GM19240 (cell line): ENCODE results near the gene TRPM5.

Experiments used
- DNase-seq: peaks from one replicate; pipeline ENCODE4 v3.0.0; 2011; ENCODE audit warnings: low spot score; ENCODE audit not compliant: insufficient read length

TRPM5 gene

DNA sequence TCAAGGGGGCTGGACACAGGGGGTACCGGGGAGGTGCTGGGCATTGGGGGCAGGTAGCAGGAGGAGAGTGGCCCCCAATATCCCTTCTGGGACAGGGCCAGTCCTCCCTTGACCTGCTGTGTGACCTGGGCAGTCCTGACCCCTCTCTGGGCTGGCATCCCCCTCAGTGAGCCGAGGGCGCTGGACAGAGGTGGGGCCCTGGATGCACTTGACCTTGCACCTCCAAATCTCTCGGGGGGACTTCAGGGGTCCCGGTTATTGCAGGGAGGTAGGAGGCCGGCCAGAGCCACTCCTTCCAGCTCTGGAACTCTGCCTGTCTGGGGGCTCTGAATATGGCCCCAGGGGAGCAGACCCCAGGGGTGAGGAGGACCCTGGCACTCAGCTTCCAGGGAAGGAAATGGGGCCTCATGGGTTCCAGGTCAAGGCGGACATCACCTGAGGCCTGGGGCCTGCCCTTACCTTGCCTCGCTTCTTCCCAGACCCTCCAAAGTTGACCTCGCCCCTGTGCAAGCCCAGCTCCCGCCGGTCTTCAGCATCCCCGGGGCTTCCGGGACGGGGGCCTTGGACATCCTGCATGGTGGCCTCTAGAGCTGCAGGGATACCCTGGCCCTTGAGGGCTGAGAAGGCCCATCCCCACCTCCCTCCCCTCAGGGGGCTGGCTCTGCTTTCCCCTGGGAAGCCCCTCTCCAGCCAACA lies 21.7 kb downstream of the TRPM5 start:
- DNase-seq: no peak

DNA sequence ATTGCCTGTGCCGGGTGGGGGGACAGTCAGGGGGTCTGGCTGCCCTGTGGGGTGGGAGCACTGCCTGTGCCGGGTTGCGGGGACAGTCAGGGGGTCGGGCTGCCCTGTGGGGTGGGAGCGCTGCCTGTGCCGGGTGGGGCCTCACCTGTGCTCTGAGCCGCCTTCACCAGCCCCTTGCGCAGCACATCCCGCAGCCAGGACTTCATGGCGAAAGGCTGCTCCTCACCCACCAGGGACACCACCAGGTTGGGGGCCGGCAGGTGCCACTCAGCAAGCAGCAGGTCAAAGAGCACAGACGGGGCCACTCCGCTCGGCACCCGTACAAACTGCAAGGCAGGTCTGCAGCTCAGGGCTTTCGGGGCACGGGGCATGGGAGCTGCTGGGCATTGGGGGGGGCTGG lies 22.3 kb downstream of the TRPM5 start:
- DNase-seq: no peak

- no peak for DNase-seq
Observed at GRCh38 chr11:2421226-2421994, 22.9 kb downstream of the TRPM5 start.

- peak; percentile 96 for DNase-seq
Observed at GRCh38 chr11:2420502-2421225, 23.6 kb downstream of the TRPM5 start.

DNA sequence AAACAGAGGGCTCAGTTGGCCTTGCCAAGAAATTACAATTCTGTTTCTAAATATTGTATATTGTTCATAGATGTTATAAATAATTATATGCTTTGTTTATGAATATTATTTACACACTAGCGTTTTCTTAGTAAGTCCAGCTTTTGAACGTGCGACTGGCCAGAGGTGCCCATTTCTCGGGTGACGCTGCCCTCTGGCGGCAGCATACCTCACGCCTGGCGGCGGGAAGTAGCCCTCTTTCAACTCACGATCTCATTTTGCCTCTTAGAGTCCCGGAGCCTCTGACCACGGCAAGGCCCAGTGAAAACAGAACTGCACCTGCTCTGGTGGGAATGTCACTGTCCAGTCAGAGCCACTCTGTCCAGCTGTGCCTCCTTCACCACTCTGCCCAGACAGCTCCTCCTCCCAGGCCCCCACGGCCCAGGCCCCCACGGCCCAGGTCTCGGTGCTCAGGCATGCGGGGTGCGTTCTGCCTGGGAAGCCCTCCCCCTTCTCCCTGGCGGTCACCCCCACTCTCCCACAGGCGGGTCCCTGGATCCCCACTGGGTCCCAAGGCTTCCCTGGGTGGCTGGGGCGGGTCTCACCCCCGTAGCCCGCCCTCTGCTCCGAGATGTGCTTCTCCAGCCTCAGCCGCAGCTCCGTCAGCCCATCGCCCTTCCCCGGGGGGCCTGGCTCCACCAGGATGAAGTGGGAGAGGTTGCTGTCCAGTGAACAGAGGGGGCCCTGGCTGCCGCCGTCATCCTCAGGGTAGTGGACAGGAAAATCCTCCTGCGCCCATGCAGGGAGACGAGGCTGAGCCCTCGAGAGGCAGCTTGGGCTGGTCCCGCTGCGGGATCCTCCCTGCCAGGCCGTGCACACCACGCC lies 24.4 kb downstream of the TRPM5 start:
- DNase-seq: peak; percentile 77

- no peak for DNase-seq
Observed at GRCh38 chr11:2418693-2419360, 25.5 kb downstream of the TRPM5 start.

- no peak for DNase-seq
Observed at GRCh38 chr11:2417856-2418692, 26.2 kb downstream of the TRPM5 start.

GRCh38 chr11:2416765-2417164 lies 27.5 kb downstream of the TRPM5 start:
- DNase-seq: no peak

- no peak for DNase-seq
Observed at GRCh38 chr11:2415601-2416380, 28.5 kb downstream of the TRPM5 start.

DNA sequence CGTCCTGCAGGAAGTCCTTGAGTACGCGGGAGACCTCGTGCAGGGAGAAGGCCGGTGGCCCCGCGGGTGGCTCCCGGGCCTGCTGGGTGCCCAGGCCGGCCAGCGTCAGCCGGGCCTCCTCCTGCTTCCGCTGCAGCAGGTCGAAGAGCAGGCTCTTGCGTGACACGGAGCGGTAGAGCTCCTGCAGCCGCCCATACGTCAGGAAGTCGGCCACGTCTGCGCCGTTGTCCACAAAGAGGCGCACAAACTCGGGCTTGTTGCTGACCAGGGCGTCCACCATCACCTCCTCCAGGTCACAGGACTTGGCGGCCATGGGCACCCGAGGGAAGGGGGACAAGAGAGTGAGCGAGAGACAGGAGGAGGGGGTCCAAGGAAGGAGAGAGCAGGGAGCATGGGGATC lies 29.1 kb downstream of the TRPM5 start:
- DNase-seq: no peak

DNA sequence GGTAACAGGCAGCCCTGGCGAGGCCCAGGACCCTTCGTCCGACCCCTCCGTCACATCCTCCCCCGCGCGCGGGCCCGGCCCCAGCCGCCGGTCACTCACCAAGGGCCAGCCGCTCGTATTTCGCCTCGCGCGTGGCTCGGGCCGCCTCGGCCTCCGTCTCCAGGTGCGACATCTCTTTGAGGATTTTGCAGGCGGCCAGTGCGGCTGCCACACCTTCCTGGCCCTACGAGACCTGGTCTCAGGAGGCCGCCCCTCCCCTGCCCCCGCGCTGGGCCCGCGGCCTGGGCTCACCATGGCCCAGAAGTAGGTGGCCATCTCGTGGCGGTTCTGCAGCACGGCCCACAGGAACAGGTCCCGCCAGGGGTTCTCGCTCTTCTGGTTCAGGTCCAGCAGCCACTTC lies 29.7 kb downstream of the TRPM5 start:
- DNase-seq: no peak

GRCh38 chr11:2413742-2414579 lies 30.4 kb downstream of the TRPM5 start:
- DNase-seq: no peak

DNA sequence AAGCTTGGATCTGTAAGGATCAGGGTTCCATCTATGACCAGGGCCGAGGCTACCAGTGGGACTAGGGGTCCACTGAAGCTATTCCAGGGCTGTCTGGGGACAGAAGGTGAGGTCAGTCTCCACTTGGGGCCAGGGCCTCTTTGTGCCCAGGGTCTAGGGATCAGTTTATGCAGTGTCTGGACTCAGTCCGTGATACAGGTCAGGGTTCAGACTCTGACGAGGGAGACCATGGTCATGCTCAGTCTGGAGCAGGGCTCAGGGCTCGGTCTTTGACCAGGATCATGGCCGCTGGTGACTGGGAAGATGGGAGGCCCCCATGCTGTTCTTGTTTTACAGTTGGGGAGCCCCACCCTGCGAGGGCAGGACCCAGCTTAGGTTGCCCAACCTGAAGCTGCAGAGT lies 32.0 kb downstream of the TRPM5 start:
- no peak for DNase-seq

GRCh38 chr11:2411446-2412305 lies 32.6 kb downstream of the TRPM5 start:
- DNase-seq: no peak

GRCh38 chr11:2410616-2411015 lies 33.7 kb downstream of the TRPM5 start:
- no peak for DNase-seq

DNA sequence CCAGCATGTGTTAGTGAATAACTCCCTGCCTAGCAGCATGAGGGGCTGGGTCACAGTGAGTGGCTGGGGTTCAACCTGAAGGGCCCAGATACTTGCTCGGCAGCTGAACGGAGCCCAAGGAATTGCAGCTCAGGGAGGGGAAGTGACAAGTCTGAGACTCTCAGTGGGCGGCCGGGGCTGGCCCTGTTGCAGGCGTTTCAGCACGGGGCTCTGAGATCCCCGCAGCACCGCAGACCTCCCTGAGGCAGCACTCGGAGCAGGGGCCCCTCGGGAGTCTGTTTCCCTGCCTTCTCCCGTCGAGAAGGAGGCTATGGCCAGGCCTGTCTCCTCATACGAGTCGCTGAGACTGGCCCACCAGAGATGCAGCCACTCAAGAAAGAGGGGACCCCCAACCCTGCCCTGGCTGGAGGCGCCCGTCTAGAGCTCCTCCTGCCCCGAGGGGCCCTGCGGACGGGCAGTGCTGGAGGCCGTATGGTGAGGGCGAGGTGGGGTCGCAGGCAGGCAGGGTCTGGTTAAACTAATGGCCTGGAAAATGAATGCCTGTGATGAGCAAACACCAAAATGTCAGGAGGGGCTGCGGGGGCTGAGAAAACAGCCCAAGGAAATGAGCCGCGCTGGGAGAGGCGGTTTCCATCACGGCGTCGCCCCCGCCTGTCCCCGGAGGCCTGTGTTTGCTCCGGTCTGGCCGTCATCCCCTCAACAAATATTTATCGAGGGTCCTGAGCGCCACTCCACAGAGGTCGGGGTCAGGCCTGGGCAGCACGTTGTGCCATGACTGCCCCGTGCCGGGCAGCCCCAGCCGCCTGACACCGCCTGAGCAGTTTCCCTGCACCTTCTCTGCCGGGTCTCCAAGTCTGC lies 34.5 kb downstream of the TRPM5 start:
- no peak for DNase-seq
